ENCODE measurements around the gene SEMA6A.

DNA sequence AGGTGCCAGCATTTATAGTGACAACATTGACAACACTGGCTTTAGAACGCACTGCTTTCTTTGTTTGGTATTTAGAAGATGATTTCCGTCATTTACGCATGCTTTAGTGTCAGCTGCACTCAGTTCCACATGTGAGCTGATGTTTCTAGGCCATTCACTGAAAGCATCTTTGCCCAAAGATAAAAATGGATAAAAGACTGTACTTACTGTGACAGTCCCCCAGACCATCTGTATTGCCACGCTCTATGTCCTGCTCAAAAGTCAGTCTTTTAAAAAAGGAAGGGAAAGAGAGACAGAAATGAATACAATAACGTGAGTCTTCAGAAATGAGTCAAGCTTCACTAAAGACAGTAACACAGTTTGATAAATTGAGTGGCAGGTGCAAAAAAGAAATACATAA, 99.3 kb downstream of the SEMA6A start:
- no peak for TF ChIP-seq ZNF274 (IDR thresholded peaks at IDR 0.05; ENCODE audit: low read depth, low read length)
- TF ChIP-seq SUZ12 (IDR thresholded peaks at IDR 0.05; ENCODE audit: extremely low read depth, insufficient read depth, insufficient read length): no peak
- TF ChIP-seq YY1 (IDR thresholded peaks at IDR 0.05; ENCODE audit: insufficient read depth, insufficient read length): no peak
